ENCODE data around the gene COBL.
"Not testable (repeated sequence)": the region's sequence is repeated elsewhere in the genome, so short reads cannot be mapped to it uniquely, and the experiment has no call there.

DNA sequence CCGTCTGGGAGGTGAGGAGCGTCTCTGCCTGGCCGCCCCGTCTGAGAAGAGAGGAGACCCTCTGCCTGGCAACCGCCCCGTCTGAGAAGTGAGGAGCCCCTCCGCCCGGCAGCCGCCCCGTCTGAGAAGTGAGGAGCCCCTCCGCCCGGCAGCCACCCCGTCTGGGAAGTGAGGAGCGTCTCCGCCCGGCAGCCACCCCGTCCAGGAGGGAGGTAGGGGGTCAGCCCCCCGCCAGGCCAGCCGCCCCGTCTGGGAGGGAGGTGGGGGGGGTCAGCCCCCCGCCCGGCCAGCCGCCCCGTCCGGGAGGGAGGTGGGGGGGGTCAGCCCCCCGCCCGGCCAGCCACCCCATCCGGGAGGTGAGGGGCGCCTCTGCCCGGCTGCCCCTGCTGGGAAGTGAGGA is 108.5 kb downstream of the COBL start:
- TF ChIP-seq, protein P1, sequence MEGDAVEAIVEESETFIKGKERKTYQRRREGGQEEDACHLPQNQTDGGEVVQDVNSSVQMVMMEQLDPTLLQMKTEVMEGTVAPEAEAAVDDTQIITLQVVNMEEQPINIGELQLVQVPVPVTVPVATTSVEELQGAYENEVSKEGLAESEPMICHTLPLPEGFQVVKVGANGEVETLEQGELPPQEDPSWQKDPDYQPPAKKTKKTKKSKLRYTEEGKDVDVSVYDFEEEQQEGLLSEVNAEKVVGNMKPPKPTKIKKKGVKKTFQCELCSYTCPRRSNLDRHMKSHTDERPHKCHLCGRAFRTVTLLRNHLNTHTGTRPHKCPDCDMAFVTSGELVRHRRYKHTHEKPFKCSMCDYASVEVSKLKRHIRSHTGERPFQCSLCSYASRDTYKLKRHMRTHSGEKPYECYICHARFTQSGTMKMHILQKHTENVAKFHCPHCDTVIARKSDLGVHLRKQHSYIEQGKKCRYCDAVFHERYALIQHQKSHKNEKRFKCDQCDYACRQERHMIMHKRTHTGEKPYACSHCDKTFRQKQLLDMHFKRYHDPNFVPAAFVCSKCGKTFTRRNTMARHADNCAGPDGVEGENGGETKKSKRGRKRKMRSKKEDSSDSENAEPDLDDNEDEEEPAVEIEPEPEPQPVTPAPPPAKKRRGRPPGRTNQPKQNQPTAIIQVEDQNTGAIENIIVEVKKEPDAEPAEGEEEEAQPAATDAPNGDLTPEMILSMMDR (IDR thresholded peaks at IDR 0.05): not testable (repeated sequence)
- TF ChIP-seq POLR2A (IDR thresholded peaks at IDR 0.05): not testable (repeated sequence)

Data from right lobe of liver (tissue), 4 donors.